Endothelial cell of coronary artery (primary cell): ENCODE measurements around the gene FNDC3B. TPM values are rescaled to one million over a fixed set of nuclear protein-coding genes. Genes with fewer than 3 reads are reported as not detected.

Experiments used
- total RNA-seq: library from RNA; depleted of rRNA; stranded (reverse); fragments of >200 nt; gene quantifications from 2 replicates; pipeline ENCODE4 v1.2.3, GENCODE V29; 2014

Gene FNDC3B
- total RNA-seq = 117 and 186 TPM in 2 replicates

DNA sequence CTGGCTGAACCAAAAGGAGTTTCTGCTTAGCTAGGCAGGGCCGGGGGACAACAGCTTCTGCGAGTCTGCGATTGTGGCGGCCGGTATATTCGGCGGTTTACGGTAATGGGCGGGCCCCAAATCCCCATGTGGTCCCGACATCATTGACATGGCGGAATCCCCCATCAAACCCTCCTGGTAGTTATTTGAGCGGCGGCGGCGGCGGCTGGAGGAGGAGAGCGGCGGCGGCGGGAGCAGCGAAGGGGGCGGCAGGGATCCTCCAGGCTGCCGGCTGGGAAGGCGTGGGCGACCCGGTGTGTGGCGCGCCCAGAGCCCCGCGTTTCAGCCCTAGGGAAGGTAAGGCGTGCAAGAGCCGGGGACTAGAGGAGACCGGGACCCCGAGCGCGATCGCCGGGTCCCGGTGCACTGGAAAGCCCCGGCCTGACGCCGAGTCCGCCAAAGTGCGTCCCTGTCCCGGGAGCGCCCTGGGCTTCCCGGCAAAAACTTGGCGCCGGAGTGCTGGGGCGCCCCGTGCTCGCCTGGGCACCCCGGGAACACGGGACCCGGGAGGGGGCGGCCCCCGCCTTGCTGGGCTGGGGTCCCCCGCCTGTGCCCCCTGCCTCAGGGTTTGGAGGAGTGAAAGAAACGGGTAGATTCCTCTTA is at the start of gene FNDC3B:
TSS of gene FNDC3B (plus strand) at position 143 of the 642 bp plus-strand sequence. CDS start 72,902 bp downstream, outside the sequence.

DNA sequence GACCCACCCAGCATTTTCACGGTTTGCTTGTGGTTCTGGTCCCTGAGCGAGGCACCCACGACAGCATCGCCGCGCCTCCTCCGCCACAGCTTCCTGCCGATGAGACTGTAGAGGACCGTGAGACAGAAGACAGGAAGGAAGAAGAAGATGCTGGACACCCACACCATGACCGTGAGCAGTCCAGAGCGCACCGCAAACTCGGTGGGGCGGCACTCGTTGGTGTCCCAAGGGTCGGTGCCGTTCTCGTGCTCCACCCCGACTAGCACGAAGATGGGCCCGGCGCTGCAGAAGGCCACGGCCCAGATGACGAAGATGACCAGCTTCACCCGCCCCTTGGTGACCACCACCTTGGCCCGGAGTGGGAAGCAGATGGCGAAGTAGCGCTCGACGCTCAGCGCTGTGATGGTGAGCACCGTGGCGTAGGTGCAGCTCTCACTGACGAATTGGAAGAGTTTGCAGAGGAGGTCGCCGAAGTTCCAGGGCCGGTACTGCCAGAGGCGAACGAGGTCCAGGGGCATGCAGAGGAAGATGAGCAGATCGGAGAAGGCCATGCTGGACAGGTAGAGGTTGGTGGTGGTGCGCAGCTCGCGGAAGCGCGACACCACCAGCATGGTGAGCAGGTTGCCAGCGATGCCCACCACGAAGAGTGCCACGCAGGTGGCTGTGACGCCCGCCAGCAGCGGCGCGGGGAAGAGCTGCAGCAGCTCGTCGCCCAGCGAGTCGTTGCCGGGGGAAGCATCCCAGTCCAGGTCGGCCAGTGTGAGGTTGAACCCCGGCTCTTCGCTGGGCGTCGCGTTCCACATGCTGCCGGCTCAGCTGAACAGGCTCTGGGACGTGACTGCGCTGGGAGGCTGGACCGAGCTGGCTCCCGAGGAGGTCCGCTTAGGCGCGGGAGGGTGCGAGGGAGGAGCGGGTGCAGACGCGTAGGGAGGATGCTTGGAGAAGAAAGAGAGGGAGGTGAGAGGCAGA is 408.5 kb downstream of the FNDC3B start, which contains the start of gene GHSR:
TSS of gene GHSR (minus strand) at position 846 of the 969 bp plus-strand sequence. CDS start at position 803, 43 bp downstream.

Other genes starting within 250 kb of the FNDC3B start
- gene PLD1, start 229.1 kb upstream of the FNDC3B start, total RNA-seq = 42.9 and 60.0 TPM in 2 replicates
- gene TMEM212, start 196.2 kb upstream of the FNDC3B start, total RNA-seq = not detected in 2 replicates